H1 (cell line): Measurements from ENCODE around the gene ENOPH1. TPM values are rescaled to one million over a fixed set of nuclear protein-coding genes. Genes with fewer than 3 reads are reported as not detected.

Experiments
- CTCF ChIA-PET: fragments of 300-600 bp; sonication (Branson Sonifier 250); formaldehyde crosslinking; loops from one replicate; lab custom pipeline; 2021; ENCODE audit not compliant: partially characterized antibody; lab: Charles Lee
- POLR2A ChIA-PET: fragments of 300-600 bp; sonication (Branson Sonifier 250); formaldehyde crosslinking; loops from one replicate; lab custom pipeline; 2021; ENCODE audit warnings: inconsistent platforms; ENCODE audit not compliant: partially characterized antibody; lab: Charles Lee
- DNase-seq, 2 experiments: peaks; one replicate each; pipeline versions ENCODE4 v3.0.0 to v3.0.0-alpha.2; 2010 to 2022; ENCODE audit warnings: low spot score in 2 of 2, low read depth in 1 of 2, mixed read lengths in 1 of 2
- FAIRE-seq: peaks from 2 replicates; lab custom pipeline; 2011; peaks lifted over from hg19 to GRCh38; lab: Jason Lieb, UNC
- H2AFZ ChIP-seq: 2 replicates; pipeline ENCODE4 v1.8.1; 2012; ENCODE audit warnings: low read length, inconsistent platforms
- H2AK5ac ChIP-seq: 2 replicates; pipeline ENCODE4 v1.6.1; 2013; ENCODE audit warnings: low read depth, low read length
- H2BK120ac ChIP-seq: replicated peaks from 2 replicates; pipeline ENCODE3; 2013; ENCODE audit warnings: low read depth, low read length, inconsistent platforms
- H2BK12ac ChIP-seq: 2 replicates; pipeline ENCODE4 v1.6.1; 2013; ENCODE audit warnings: low read depth, low read length
- H2BK15ac ChIP-seq: 2 replicates; pipeline ENCODE4 v1.6.1; 2013; ENCODE audit warnings: low read length
- H2BK20ac ChIP-seq: 2 replicates; pipeline ENCODE4 v1.6.1; 2013; ENCODE audit warnings: low read length
- H2BK5ac ChIP-seq: 2 replicates; pipeline ENCODE4 v1.6.1; 2013; ENCODE audit warnings: low read depth, low read length
- H3K14ac ChIP-seq: 2 replicates; pipeline ENCODE4 v1.6.1; 2013; ENCODE audit warnings: inconsistent platforms; ENCODE audit not compliant: insufficient read length
- H3K18ac ChIP-seq: 2 replicates; pipeline ENCODE4 v1.6.1; 2013; ENCODE audit warnings: low read length; ENCODE audit errors: extremely low read depth
- H3K23ac ChIP-seq: 2 replicates; pipeline ENCODE4 v1.6.1; 2013; ENCODE audit warnings: inconsistent platforms; ENCODE audit not compliant: insufficient read length
- H3K23me2 ChIP-seq: 2 replicates; pipeline ENCODE4 v1.6.1; 2013; ENCODE audit warnings: low read depth, low read length
- H3K27ac ChIP-seq: 2 replicates; pipeline ENCODE4 v1.6.1; 2011; ENCODE audit warnings: low read depth, low read length, inconsistent platforms
- H3K27me3 ChIP-seq, 4 experiments: replicated peaks in 1 of 4; 1 replicate in 1 of 4; 2 replicates in 3 of 4; pipeline versions ENCODE4 v1.6.1 to v1.8.1; 2011 to 2013; ENCODE audit warnings: low read length in 3 of 4, mild to moderate bottlenecking in 3 of 4, inconsistent platforms in 2 of 4, mixed read lengths in 2 of 4, moderate library complexity in 1 of 4; ENCODE audit not compliant: control insufficient read depth in 3 of 4, insufficient read depth in 3 of 4; ENCODE audit errors: extremely low read depth in 1 of 4
- H3K36me3 ChIP-seq, 4 experiments: 2 replicates each; pipeline versions ENCODE4 v1.6.1 to v1.8.1; 2011 to 2013; ENCODE audit warnings: mild to moderate bottlenecking in 4 of 4, low read length in 3 of 4, moderate library complexity in 2 of 4, control low read depth in 1 of 4, inconsistent platforms in 1 of 4; ENCODE audit not compliant: insufficient read depth in 4 of 4, control insufficient read depth in 2 of 4
- H3K4ac ChIP-seq: replicated peaks from 2 replicates; pipeline ENCODE3; 2013; ENCODE audit warnings: low read length, low read depth, mixed read lengths, inconsistent platforms; ENCODE audit not compliant: insufficient read length
- H3K4me1 ChIP-seq, 4 experiments: replicated peaks in 1 of 4; 1 replicate in 1 of 4; 2 replicates in 3 of 4; pipeline versions ENCODE4 v1.6.1 to v1.8.1; 2011 to 2013; ENCODE audit warnings: low read length in 3 of 4, inconsistent platforms in 2 of 4, mixed read lengths in 1 of 4; ENCODE audit not compliant: insufficient read depth in 4 of 4, control insufficient read depth in 3 of 4
- H3K4me2 ChIP-seq, 2 experiments: 2 replicates each; pipeline versions ENCODE4 v1.6.1 to v1.8.1; 2011 to 2013; ENCODE audit warnings: low read depth in 2 of 2, low read length in 2 of 2, control low read depth in 1 of 2, inconsistent platforms in 1 of 2, mild to moderate bottlenecking in 1 of 2; ENCODE audit not compliant: insufficient read depth in 1 of 2
- H3K4me3 ChIP-seq, 4 experiments: fragments of 200-600, 300-600 bp in 1 of 4; sonication (generic), shearing (Covaris generic), sonication (Bioruptor Twin) in 1 of 4; 2 replicates each; pipeline versions ENCODE4 v1.5.1 to v1.8.1; 2011 to 2016; ENCODE audit warnings: low read length in 4 of 4, low read depth in 3 of 4, control low read depth in 2 of 4, inconsistent platforms in 2 of 4, mild to moderate bottlenecking in 2 of 4, mixed read lengths in 1 of 4, moderate library complexity in 1 of 4; ENCODE audit not compliant: insufficient read depth in 2 of 4; ENCODE audit errors: extremely low read depth in 1 of 4
- H3K56ac ChIP-seq: replicated peaks from 2 replicates; pipeline ENCODE3; 2013; ENCODE audit warnings: low read depth, mild to moderate bottlenecking, mixed read lengths, low read length, inconsistent platforms; ENCODE audit not compliant: insufficient read length
- H3K79me1 ChIP-seq: 2 replicates; pipeline ENCODE4 v1.6.1; 2013; ENCODE audit warnings: low read depth, low read length, control low read depth
- H3K79me2 ChIP-seq, 2 experiments: 2 replicates each; pipeline versions ENCODE4 v1.6.1 to v1.8.1; 2012 to 2013; ENCODE audit warnings: low read length in 2 of 2, mild to moderate bottlenecking in 2 of 2, inconsistent platforms in 1 of 2; ENCODE audit not compliant: insufficient read depth in 2 of 2, control insufficient read depth in 1 of 2
- H3K9ac ChIP-seq, 4 experiments: replicated peaks in 1 of 4; 1 replicate in 1 of 4; 2 replicates in 3 of 4; pipeline versions ENCODE4 v1.6.1 to v1.8.1; 2011 to 2013; ENCODE audit warnings: low read depth in 3 of 4, low read length in 3 of 4, control low read depth in 2 of 4, mild to moderate bottlenecking in 2 of 4, moderate library complexity in 2 of 4, inconsistent platforms in 1 of 4; ENCODE audit errors: extremely low read depth in 1 of 4
- H3K9me3 ChIP-seq, 2 experiments: 2 replicates each; pipeline versions ENCODE4 v1.6.1 to v1.8.1; 2012 to 2013; ENCODE audit warnings: mild to moderate bottlenecking in 2 of 2, moderate library complexity in 2 of 2, control low read depth in 1 of 2, inconsistent platforms in 1 of 2, low read depth in 1 of 2, low read length in 1 of 2, mixed read lengths in 1 of 2; ENCODE audit not compliant: insufficient read depth in 2 of 2
- H4K20me1 ChIP-seq, 2 experiments: replicated peaks in 1 of 2; 2 replicates each; pipeline versions ENCODE3 to v1.8.1; 2011 to 2013; ENCODE audit warnings: inconsistent platforms in 2 of 2, low read length in 2 of 2, mild to moderate bottlenecking in 1 of 2; ENCODE audit not compliant: insufficient read depth in 2 of 2, control insufficient read depth in 1 of 2
- H4K5ac ChIP-seq: 2 replicates; pipeline ENCODE4 v1.6.1; 2013; ENCODE audit warnings: low read length, low read depth, mixed read lengths, inconsistent platforms; ENCODE audit not compliant: insufficient read length
- H4K8ac ChIP-seq: 2 replicates; pipeline ENCODE4 v1.8.0; 2013; ENCODE audit warnings: mild to moderate bottlenecking, moderate library complexity, low read length, inconsistent platforms; ENCODE audit not compliant: insufficient read depth; ENCODE audit errors: extremely low read depth
- H4K91ac ChIP-seq: replicated peaks from 2 replicates; pipeline ENCODE3; 2013; ENCODE audit warnings: low read length, mixed read lengths, inconsistent platforms; ENCODE audit not compliant: insufficient read length
- JUND ChIP-seq: IDR thresholded peaks from 2 replicates; pipeline ENCODE4 v1.6.1; 2011; ENCODE audit warnings: mild to moderate bottlenecking, improper control_type of control experiment, low read length
- KDM5A ChIP-seq: fragments of 200-600 bp; IDR thresholded peaks from 2 replicates; pipeline ENCODE4 v1.7.1; 2012; ENCODE audit warnings: mild to moderate bottlenecking, low read length, inconsistent platforms, mixed read lengths
- MAFK ChIP-seq: IDR thresholded peaks from 2 replicates; pipeline ENCODE4 v1.6.1; 2012; ENCODE audit warnings: low read depth, mild to moderate bottlenecking, improper control_type of control experiment, low read length
- SUZ12 ChIP-seq: fragments of 200-600 bp; sonication (generic); IDR thresholded peaks from 2 replicates; pipeline ENCODE4 v1.6.1; 2012; ENCODE audit warnings: mild to moderate bottlenecking, inconsistent platforms, low read length, moderate library complexity, mixed read lengths
- TAF1 ChIP-seq: IDR thresholded peaks from 2 replicates; pipeline ENCODE4 v1.6.1; 2011; ENCODE audit warnings: mild to moderate bottlenecking, low read depth, low read length
- TCF12 ChIP-seq: IDR thresholded peaks from 2 replicates; pipeline ENCODE4 v1.6.1; 2011; ENCODE audit warnings: low read depth, mild to moderate bottlenecking, low read length
- WGBS, 2 experiments: shearing (Covaris generic) in 1 of 2; methylation state at CpG; one replicate each; pipeline versions ENCODE4 v1.1.6 to v1.1.7; 2013 to 2015; ENCODE audit warnings: low lambda C conversion rate in 2 of 2, mixed read lengths in 2 of 2, inconsistent platforms in 1 of 2, low coverage in 1 of 2, missing lambda C conversion rate in 1 of 2; ENCODE audit not compliant: insufficient replicate concordance in 2 of 2, insufficient coverage in 1 of 2, insufficient read length in 1 of 2; ENCODE audit errors: extremely low coverage in 1 of 2, missing lambda C conversion rate in 1 of 2; 5-methylcytosine and 5-hydroxymethylcytosine counted together
- polyA plus RNA-seq, 7 experiments: library from polyadenylated mRNA; depleted of rRNA in 3 of 7; stranded (reverse) in 5 of 7; unstranded in 2 of 7; fragments of >200 nt in 5 of 7; fragments of 200-250 nt in 2 of 7; gene quantifications; 1 replicate in 5 of 7; 2 replicates in 1 of 7; 4 replicates in 1 of 7; pipeline versions ENCODE4 v1.2.1 to v1.2.3, GENCODE V29; 2011 to 2013; ENCODE audit warnings: missing spikeins in 2 of 7, mixed read lengths in 2 of 7
- total RNA-seq: library from RNA; stranded (reverse); fragmentation: NEBNext Ultra II Directional; extraction: Animal tissue kit (Norgen Biotek cat#: 25700); gene quantifications from 2 replicates; pipeline ENCODE4 v1.2.1, GENCODE V29; 2021

ENOPH1 gene
- total and polyA plus RNA-seq, 2 of the 8 experiments (the other 6 are each of a cell fraction or from before 2014, with no cell fraction given) = 25.1 to 89.3 TPM

DNA sequence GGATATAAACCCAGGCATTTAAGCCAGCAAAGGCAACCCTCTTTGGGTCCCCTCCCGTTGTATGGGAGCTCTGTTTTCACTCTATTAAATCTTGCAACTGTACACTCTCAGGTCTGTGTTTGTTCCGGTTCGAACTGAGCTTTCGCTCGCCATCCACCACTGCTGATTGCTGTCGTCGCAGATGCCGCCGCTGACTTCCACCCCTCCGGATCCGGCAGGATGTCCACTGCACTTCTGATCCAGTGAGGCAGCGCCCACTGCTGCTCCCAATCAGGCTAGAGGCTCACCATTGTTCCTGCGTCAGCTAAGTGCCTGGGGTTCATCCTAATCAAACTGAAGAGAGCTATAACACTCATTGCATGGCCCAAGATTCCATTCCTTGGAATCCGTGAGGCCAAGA lies 49.2 kb downstream of the ENOPH1 start:
- no peak overlapping the region for H3K4ac ChIP-seq
- no peak overlapping the region for H2BK12ac ChIP-seq
- no peak overlapping the region for H2BK15ac ChIP-seq
- no peak overlapping the region for H3K4me2 ChIP-seq
- FAIRE-seq (no peak), DNase-seq (no peak)
- H3K4me3 ChIP-seq = no peak overlapping the region
- no peak overlapping the region for H4K8ac ChIP-seq
- no peak overlapping the region for H2BK20ac ChIP-seq
- no peaks in the 10 kb centered on the region for H3K36me3 ChIP-seq
- no peak overlapping the region for H2BK120ac ChIP-seq
- H3K79me1 ChIP-seq = no peaks in the 10 kb centered on the region
- H4K20me1 ChIP-seq = no peaks in the 10 kb centered on the region
- H3K18ac ChIP-seq = no peak overlapping the region
- no peak overlapping the region for H2BK5ac ChIP-seq
- H2AK5ac ChIP-seq = no peak overlapping the region
- no peak overlapping the region for H3K23ac ChIP-seq
- no peaks in the 10 kb centered on the region for H3K79me2 ChIP-seq
- no peaks in the 10 kb centered on the region for H3K23me2 ChIP-seq
- no peaks in the 10 kb centered on the region for H3K27me3 ChIP-seq
- no peak for TF ChIP-seq MAFK
- no peak for TF ChIP-seq SUZ12
- TF ChIP-seq KDM5A = no peak
- no peak for TF ChIP-seq TAF1
- no peak for TF ChIP-seq JUND
- TF ChIP-seq TCF12 = no peak
- no peak overlapping the region for H2AFZ ChIP-seq
- POLR2A ChIA-PET = interaction anchor here (1.0 to 1.4 kb wide), 3 partner anchors 9 to 50 kb away, joined by 3 to 5 read pairs (median 3); no protein-coding TSS in a partner anchor
- no peak overlapping the region for H4K5ac ChIP-seq
- no peaks in the 10 kb centered on the region for H3K4me1 ChIP-seq
- WGBS, 2 experiments = 96% methylated on average over 14 of the region's 14 CpGs; no CpG with 5 or more reads in 1 of the 2 experiments
- no peak overlapping the region for H3K27ac ChIP-seq
- peaks cover 0 to 3% of the 10 kb centered on the region in 2 experiments; a peak in 1 of 4 replicates for H3K9me3 ChIP-seq
- no peak overlapping the region for H3K56ac ChIP-seq
- no peak overlapping the region for H3K14ac ChIP-seq
- no peak overlapping the region for H4K91ac ChIP-seq
- no peak overlapping the region for H3K9ac ChIP-seq
- CTCF ChIA-PET = interaction anchor here (0.9 to 1.4 kb wide), 5 partner anchors 9 to 318 kb away, joined by 3 to 4 read pairs (median 4); partner anchors contain the start of gene SCD5
